SK-N-MC (cell line): Measurements from ENCODE around the gene TMEM221.

Source experiments
- EZH2 ChIP-seq: fragments of 200-600 bp; sonication (generic); IDR thresholded peaks from one replicate; pipeline ENCODE4 v1.6.1; 2017; ENCODE audit warnings: antibody characterized with exemption
- POLR2AphosphoS5 ChIP-seq: IDR thresholded peaks from 2 replicates; pipeline ENCODE4 v1.6.1; 2012; ENCODE audit warnings: mild to moderate bottlenecking, low read depth, low read length, borderline replicate concordance

DNA sequence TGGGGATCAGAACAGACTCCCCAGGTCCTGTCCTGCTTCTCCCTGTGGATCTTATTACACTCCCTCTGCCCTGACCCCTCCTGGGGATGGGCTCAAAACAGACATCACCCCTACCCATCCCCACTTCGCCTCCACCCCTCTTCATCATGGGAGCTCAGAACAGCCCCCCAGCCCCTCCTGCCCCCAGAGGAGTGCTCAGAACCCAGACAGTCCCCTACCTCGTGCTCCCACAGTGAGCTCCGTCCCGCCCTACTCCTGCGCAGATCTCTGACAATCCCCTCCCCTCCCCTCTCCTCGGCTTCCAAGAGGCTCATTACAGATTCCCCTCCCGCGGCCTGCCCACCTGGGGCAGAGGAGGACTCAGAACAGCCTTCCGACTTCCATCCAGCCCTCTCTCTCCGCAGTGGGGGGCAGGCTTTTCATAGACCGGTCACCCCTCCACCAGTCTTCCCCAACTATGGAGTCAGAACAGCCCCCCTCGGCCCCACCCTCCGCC lies 6.2 kb upstream of the TMEM221 start:
- TF ChIP-seq EZH2 (no peak), POLR2AphosphoS5 (no peak)
